BLaER1 treated with 17β-estradiol and CSF1 and Interleukin-3, amounts not matched to agents 10 nM and 100 nM (cell line): Measurements from ENCODE around the gene DAGLB.

Experiments
- H3K27ac ChIP-seq, 11 experiments: shearing (Covaris generic); formaldehyde crosslinking; 2 replicates each; pipeline ENCODE4 v1.8.1; 2022
- H3K27me3 ChIP-seq, 11 experiments: shearing (Covaris generic); formaldehyde crosslinking; 2 replicates each; pipeline ENCODE4 v1.8.1; 2022
- H3K36me3 ChIP-seq, 11 experiments: shearing (Covaris generic); formaldehyde crosslinking; 2 replicates each; pipeline ENCODE4 v1.8.1; 2022
- H3K4me1 ChIP-seq, 10 experiments: shearing (Covaris generic); formaldehyde crosslinking; 2 replicates each; pipeline ENCODE4 v1.8.1; 2022
- H3K4me2 ChIP-seq, 11 experiments: shearing (Covaris generic); formaldehyde crosslinking; 2 replicates each; pipeline ENCODE4 v1.8.1; 2022
- H3K4me3 ChIP-seq, 10 experiments: shearing (Covaris generic); formaldehyde crosslinking; 2 replicates each; pipeline ENCODE4 v1.8.1; 2022
- H3K9ac ChIP-seq, 11 experiments: shearing (Covaris generic); formaldehyde crosslinking; 2 replicates each; pipeline ENCODE4 v1.8.1; 2022
- H3K9me3 ChIP-seq, 11 experiments: shearing (Covaris generic); formaldehyde crosslinking; replicated peaks in 1 of 11; 2 replicates each; pipeline ENCODE4 v1.8.1; 2022
- H4K20me1 ChIP-seq, 11 experiments: shearing (Covaris generic); formaldehyde crosslinking; 2 replicates each; pipeline ENCODE4 v1.8.1; 2022
- Cebpa-rat ChIP-seq, 11 experiments: shearing (Covaris generic); IDR thresholded peaks; 2 replicates each; pipeline ENCODE4 v1.8.1; 2022

Gene DAGLB

GRCh38 chr7:6420680-6421079 is 27.1 kb downstream of the DAGLB start:
- Histone ChIP-seq H4K20me1 (peaks cover 0 to 42% (median 6%) of the 10 kb centered on the region in 11 experiments; a peak in 6 of 22 replicates), H3K9ac (peak overlapping the region in 8 of 11 experiments; percentile 18 to 54 (median 42); a peak in 12 of 22 replicates), H3K4me3 (no peak overlapping the region), H3K36me3 (peaks cover 76 to 99% (median 93%) of the 10 kb centered on the region in 11 experiments), H3K4me1 (peaks cover 49 to 79% (median 72%) of the 10 kb centered on the region in 10 experiments), H3K9me3 (no peaks in the 10 kb centered on the region), H3K27ac (peak overlapping the region in 10 of 11 experiments; percentile 32 to 86 (median 70); a peak in 19 of 22 replicates), H3K4me2 (peak overlapping the region in 4 of 11 experiments; percentile 4 to 40 (median 19); a peak in 3 of 22 replicates), H3K27me3 (no peaks in the 10 kb centered on the region)
- no peak for TF ChIP-seq Cebpa-rat (IDR thresholded peaks at IDR 0.05)

DNA sequence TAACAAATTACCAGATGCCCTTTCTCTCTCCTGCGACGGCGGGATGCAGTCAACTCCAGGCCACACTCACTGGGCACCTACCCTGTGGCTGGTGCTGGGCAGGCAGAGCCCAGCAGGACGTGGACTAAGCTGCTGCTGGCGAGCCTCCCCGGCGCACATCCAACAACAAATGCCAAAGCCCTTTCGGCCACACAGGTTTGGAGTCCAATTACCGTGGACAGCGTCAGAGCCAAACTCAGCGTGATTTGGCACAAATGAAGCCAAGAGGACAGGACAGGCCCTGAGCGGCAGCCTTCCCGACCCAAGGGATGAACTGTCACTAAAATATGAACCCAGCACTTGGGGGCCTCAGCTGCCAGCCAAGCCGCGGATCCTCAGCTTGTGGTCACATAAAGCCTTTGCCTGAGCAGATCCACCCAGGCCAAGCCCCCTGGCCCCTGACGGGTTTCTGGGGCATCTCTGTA is 28.4 kb downstream of the DAGLB start:
- peaks cover 36 to 65% (median 59%) of the 10 kb centered on the region in 10 experiments for H3K4me1 ChIP-seq
- TF ChIP-seq Cebpa-rat (IDR thresholded peaks at IDR 0.05) = no peak
- no peaks in the 10 kb centered on the region for H3K9me3 ChIP-seq
- H3K4me2 ChIP-seq = peak overlapping the region in 4 of 11 experiments; percentile 3 to 33 (median 18); a peak in 4 of 22 replicates
- peaks cover 0 to 36% (median 6%) of the 10 kb centered on the region in 11 experiments; a peak in 6 of 22 replicates for H4K20me1 ChIP-seq
- peak overlapping the region in 10 of 11 experiments; percentile 32 to 86 (median 70); a peak in 19 of 22 replicates for H3K27ac ChIP-seq
- H3K36me3 ChIP-seq = peaks cover 78 to 99% (median 93%) of the 10 kb centered on the region in 11 experiments
- H3K9ac ChIP-seq = peak overlapping the region in 9 of 11 experiments; percentile 15 to 61 (median 41); a peak in 13 of 22 replicates
- no peaks in the 10 kb centered on the region for H3K27me3 ChIP-seq
- no peak overlapping the region for H3K4me3 ChIP-seq

- Histone ChIP-seq H3K9me3 (no peaks in the 10 kb centered on the region), H4K20me1 (peaks cover 0 to 37% (median 11%) of the 10 kb centered on the region in 11 experiments; a peak in 12 of 22 replicates), H3K4me2 (peak overlapping the region in 8 of 11 experiments; percentile 30 to 53 (median 46); a peak in 10 of 22 replicates), H3K4me3 (no peak overlapping the region), H3K27ac (peak overlapping the region in 10 of 11 experiments; percentile 16 to 86 (median 72); a peak in 17 of 22 replicates), H3K27me3 (no peaks in the 10 kb centered on the region), H3K36me3 (peaks cover 88 to 99% (median 95%) of the 10 kb centered on the region in 11 experiments), H3K9ac (peak overlapping the region in 8 of 11 experiments; percentile 46 to 75 (median 54); a peak in 10 of 22 replicates), H3K4me1 (peaks cover 17 to 46% (median 40%) of the 10 kb centered on the region in 10 experiments)
- TF ChIP-seq Cebpa-rat (IDR thresholded peaks at IDR 0.05) = no peak
Measured at GRCh38 chr7:6417408-6417807, 30.3 kb downstream of the DAGLB start.

- Histone ChIP-seq H3K9me3 (no peaks in the 10 kb centered on the region), H3K9ac (peak overlapping the region in 9 of 11 experiments; percentile 28 to 75 (median 56); a peak in 17 of 22 replicates), H3K36me3 (peaks cover 88 to 99% (median 95%) of the 10 kb centered on the region in 11 experiments), H3K27me3 (no peaks in the 10 kb centered on the region), H3K27ac (peak overlapping the region in 10 of 11 experiments; percentile 16 to 86 (median 72); a peak in 18 of 22 replicates), H3K4me3 (no peak overlapping the region), H3K4me2 (peak overlapping the region in 8 of 11 experiments; percentile 30 to 53 (median 46); a peak in 16 of 22 replicates), H4K20me1 (peaks cover 0 to 36% (median 12%) of the 10 kb centered on the region in 11 experiments; a peak in 13 of 22 replicates), H3K4me1 (peaks cover 17 to 38% (median 32%) of the 10 kb centered on the region in 10 experiments)
- peak in 3 of 11 experiments; percentile 27 to 51 (median 44); a peak in 2 of 22 replicates for TF ChIP-seq Cebpa-rat (IDR thresholded peaks at IDR 0.05)
Measured at GRCh38 chr7:6416516-6417145, 31.1 kb downstream of the DAGLB start.

DNA sequence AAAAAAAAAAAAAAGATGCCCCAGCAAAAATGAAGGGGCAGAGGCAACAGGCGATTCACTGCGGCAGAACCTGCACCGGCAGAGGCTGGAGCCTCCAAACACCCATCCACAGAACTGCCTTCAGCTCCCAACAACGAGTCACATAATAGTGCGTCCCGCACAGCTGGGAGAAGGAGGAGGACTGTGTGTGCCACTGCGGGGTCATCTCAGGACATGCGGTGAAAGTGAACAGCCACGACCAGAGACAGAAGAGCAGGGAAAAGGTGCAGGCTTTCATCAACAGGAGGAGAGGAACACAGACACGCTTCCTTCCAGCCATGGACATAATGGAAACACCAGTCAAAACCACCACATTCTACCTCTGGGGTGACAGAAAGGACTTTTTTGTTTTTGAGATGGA is 34.1 kb downstream of the DAGLB start:
- H4K20me1 ChIP-seq = peaks cover 19 to 56% (median 33%) of the 10 kb centered on the region in 11 experiments
- no peak overlapping the region for H3K4me3 ChIP-seq
- H3K4me2 ChIP-seq = no peak overlapping the region
- no peaks in the 10 kb centered on the region for H3K27me3 ChIP-seq
- no peak for TF ChIP-seq Cebpa-rat (IDR thresholded peaks at IDR 0.05)
- H3K36me3 ChIP-seq = peaks cover 89 to 100% (median 99%) of the 10 kb centered on the region in 11 experiments
- no peaks in the 10 kb centered on the region for H3K9me3 ChIP-seq
- peaks cover 4 to 17% (median 14%) of the 10 kb centered on the region in 10 experiments; a peak in 18 of 20 replicates for H3K4me1 ChIP-seq
- no peak overlapping the region for H3K9ac ChIP-seq
- peak overlapping the region in 4 of 11 experiments; percentile 16 to 43 (median 31); a peak in 3 of 22 replicates for H3K27ac ChIP-seq

- Histone ChIP-seq H3K4me3 (no peak overlapping the region), H3K27me3 (no peaks in the 10 kb centered on the region), H3K27ac (peak overlapping the region in 4 of 11 experiments; percentile 9 to 35 (median 23); a peak in 7 of 22 replicates), H3K9ac (no peak overlapping the region; a peak in 1 of 22 replicates), H3K36me3 (peaks cover 94 to 100% (median 99%) of the 10 kb centered on the region in 11 experiments), H3K4me1 (no peaks in the 10 kb centered on the region), H3K4me2 (no peak overlapping the region), H4K20me1 (peaks cover 38 to 81% (median 67%) of the 10 kb centered on the region in 11 experiments), H3K9me3 (no peaks in the 10 kb centered on the region)
- TF ChIP-seq Cebpa-rat (IDR thresholded peaks at IDR 0.05) = no peak
Measured at GRCh38 chr7:6409944-6410693, 37.6 kb downstream of the DAGLB start.

DNA sequence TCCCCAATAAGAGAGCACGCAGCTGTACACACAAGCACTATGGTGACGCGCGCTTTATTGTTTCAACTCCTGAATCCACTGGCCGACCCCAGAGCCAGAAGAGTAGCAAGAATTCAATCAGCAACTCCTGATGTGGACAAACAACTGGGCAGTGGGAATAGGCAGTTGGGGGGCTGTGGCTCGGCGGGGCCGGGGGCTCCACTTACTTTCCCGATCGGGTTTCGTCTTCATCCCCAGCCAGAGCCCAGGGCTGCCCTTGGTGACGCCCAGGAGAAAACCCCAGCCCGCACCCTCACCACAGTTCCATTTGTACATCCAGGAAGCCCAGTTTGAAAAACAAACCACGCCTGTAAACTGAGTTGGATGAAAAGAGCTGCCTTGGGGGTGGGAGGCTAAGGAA is 38.7 kb downstream of the DAGLB start:
- Histone ChIP-seq H3K4me3 (no peak overlapping the region), H3K9me3 (no peaks in the 10 kb centered on the region), H3K27me3 (no peaks in the 10 kb centered on the region), H3K4me2 (no peak overlapping the region), H3K4me1 (no peaks in the 10 kb centered on the region), H3K9ac (peak overlapping the region in 1 of 11 experiments; percentile 22; a peak in 1 of 22 replicates), H3K27ac (peak overlapping the region in 2 of 11 experiments; percentile 30 to 37; a peak in 3 of 22 replicates), H4K20me1 (peaks cover 46 to 91% (median 78%) of the 10 kb centered on the region in 11 experiments), H3K36me3 (peaks cover 94 to 100% (median 99%) of the 10 kb centered on the region in 11 experiments)
- TF ChIP-seq Cebpa-rat (IDR thresholded peaks at IDR 0.05) = no peak

DNA sequence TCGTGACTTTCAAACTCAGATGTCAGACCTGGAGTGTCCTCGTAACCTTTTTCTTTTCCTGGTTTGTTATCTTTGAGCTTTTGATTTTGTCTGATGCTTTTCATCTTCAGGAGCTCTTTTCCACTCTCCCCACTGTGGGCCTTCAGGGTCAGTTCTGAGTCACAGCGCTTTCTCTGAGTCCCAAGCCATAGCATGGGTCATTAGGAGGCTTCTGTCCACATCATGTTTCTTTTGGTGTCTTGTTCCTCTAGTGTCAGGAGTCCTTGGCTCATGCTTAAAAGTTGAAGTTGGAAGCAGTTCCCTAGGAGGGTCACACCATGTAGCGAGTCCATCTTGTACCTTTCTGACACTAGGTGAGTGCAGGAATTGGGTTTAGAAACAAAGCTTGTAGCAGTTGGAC is 40.3 kb downstream of the DAGLB start:
- Histone ChIP-seq H3K4me3 (no peak overlapping the region), H3K9me3 (no peaks in the 10 kb centered on the region), H4K20me1 (peaks cover 63 to 98% (median 88%) of the 10 kb centered on the region in 11 experiments), H3K4me2 (no peak overlapping the region), H3K9ac (no peak overlapping the region), H3K36me3 (peaks cover 96 to 100% (median 100%) of the 10 kb centered on the region in 11 experiments), H3K27ac (peak overlapping the region in 2 of 11 experiments; percentile 2 to 3; a peak in 2 of 22 replicates), H3K27me3 (no peaks in the 10 kb centered on the region), H3K4me1 (no peaks in the 10 kb centered on the region)
- TF ChIP-seq Cebpa-rat (IDR thresholded peaks at IDR 0.05) = no peak
